HG03521 (cell line): ENCODE results near the gene FGF6.

Experiments used
- ATAC-seq: cut with Tn5 transposase; IDR thresholded peaks from one replicate; pipeline ENCODE4 v1.9.1; 2021; ENCODE audit warnings: mild to moderate bottlenecking, moderate library complexity; ENCODE audit not compliant: unreplicated experiment

Gene FGF6

DNA sequence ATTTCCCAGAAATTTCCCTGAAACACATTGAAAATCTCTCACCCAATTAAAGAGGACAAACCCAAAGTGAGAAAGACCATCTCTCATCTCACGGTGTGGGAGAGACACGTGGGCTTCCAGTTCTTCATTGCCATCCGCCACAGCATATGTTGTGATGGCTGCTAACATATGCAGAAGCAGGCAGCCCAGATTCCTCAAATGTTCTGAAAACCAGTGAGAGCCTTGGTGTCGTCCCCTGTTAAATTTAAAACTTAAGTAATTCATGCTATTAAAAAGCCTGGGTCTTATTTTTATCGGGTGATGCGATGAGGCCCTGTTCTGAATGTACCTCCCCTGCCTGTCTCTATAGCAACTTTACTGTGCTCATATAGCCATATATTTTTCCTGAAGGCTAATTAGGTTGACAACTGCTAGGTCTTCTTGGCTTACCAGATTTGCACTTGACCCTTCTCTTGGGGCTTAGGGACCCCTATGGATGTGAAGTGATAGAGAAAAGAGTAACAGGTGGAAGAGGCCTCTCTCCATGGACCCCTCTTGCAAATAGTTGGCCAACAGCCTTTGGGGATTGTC lies 2.8 kb upstream of the FGF6 start:
- ATAC-seq = no peak

DNA sequence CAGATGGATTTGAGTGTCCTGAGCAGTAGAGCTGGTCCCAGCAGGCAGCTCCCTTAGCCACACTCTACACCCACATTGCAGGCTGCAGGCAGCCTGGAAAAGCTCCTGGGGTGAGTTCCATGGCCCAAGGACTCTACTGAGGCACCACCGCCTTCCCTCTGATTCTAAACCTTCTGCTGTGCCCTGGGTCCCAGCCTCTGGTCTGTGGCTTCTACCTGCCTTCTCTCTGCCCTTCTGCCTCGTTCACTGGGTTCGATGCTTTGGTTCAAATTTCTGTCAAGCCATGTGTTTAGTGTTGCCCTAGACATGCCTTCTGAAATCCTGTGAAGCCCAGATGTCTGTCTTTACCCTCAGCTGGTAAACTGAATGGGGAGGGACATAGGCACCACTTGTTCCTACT lies 1.5 kb upstream of the FGF6 start:
- ATAC-seq = no peak

DNA sequence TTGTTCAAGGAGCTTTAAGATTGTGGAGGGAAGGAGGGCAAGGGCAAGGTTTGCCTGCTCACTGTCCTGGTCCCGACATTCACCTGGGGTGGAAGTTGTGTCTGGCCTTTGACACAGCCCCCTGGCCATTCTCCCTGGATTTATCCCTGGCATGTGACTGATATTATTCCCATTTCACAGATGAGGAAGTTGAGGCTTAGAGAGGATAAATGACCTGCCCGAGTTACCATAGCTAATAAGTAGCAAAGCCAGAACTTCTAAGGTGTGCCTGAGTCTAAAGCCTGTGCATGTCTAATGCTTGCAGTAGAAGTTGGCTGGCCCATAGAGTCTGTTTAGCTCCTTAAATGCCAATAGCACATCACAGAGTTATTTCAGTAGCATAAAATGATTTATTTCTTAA lies 720 bp upstream of the FGF6 start:
- ATAC-seq = no peak

DNA sequence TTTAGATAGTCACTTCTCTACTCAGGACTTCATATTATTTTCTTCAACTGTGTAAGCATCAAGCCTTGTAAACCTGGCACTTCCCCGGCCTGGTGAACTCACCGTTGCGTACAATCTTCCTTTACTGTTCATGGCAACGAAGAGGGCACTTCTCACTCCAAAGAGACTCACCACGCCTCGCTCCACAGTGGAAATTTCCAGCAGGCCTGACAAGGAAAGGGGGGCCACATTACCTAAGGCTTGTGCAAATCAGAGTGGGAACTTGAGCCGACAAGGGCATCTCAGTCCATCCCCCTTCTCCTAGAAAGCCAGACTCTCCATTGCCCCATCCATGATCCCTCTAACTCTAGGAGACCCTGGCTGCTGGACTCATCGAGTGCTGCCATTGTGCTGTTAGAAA lies 1.6 kb downstream of the FGF6 start:
- ATAC-seq = no peak

DNA sequence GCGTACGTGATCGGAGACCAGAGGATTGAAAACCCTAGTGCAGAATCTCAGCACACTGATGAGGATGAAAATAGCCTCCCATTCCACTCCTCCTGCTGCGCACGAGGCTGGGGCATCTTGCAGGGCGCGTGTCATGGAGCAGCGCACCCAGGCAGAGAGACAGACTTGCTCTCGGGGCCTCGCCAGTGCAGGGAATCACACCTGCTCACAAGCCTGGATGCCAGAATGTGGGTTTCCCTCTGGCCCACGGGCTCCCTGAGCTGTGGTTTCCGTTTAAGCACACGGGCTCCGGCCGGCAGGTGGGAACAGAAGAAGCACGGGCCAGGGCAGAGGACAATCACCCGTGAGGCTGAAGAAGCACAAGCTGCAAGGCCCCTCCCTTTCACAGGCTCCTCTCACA lies 2.0 kb downstream of the FGF6 start:
- ATAC-seq = no peak

DNA sequence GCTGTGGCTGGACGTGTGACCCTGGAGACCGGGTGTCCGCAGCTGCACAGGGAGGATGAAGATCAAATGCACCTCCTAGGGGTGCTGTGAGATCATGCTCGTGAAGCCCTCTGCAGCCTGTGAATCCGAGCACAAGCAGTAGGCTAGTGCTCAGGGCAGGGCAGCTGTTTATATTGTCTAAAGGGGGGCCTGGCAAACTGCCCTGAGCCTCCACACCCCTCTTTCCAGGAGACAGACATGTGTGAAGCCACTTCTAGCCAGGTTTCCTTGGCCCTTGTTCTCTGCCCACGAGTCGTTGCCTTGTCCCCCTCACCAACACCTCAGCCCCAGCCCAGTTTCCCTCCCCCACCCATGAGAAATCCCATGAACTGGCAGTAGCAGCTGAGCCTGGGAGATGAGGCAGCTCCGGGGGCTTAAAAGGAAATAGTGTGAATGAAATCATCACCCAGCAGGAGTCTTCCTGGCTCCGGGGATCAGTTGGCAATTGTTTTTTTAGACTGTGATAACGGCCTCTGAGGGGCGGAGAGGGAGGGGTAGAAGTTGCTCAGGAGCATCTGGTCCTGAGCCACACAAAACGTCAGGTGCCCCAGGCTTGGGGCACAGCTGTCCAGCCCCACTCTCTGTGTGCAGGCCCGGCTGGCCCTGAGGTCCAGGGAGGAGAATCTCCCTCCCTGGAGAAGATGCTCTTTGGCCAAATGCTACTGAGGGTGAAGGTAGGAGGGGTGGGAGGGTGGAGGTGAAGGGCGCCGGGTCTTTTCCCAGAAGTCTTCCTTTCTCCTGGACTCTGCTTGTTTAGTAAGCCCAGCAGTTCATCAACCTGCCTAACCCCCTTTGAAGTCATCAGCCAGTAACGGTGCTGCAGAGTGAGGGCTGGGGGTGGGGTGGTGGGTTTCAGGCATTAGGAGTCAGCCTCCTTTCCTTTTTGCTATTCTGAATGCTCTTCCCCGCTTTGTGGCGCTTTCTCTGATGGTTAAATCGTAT lies 4.0 kb downstream of the FGF6 start:
- no peak for ATAC-seq

DNA sequence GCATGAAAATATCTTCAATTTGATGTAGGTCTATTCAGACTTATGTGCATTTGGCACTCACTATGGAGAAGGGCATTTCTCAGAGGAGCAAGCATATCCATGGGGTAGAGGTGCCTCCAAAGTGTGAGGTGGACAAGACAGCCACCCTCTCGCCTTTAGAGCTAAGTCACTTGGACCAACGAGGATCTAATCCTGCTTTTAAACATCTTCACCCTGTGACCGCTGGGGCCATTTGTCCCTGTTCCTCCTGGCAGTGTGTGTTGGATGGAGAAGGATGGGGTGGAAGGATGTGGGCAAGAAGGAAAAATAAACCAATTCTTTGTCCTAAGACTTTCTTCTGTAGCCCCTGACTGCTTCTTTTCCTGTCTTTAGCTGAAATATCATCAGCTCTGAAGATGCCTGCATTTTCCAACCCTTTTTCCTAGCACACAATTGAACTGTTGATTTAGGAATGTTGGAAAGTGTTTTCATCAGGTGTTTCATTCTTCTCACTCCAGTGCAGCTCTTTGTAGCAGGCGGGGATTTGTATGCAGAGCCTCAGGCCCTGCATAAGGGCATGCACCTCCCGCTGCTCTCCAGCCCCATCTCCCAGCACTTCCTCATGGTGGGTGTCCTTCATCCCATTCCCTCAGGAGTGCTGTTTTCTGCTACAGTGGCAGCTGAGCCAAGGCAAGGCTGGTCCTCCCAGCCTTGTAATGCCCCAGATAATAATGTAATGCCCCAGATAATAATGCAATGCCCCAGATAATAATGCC lies 5.3 kb downstream of the FGF6 start:
- ATAC-seq = no peak

DNA sequence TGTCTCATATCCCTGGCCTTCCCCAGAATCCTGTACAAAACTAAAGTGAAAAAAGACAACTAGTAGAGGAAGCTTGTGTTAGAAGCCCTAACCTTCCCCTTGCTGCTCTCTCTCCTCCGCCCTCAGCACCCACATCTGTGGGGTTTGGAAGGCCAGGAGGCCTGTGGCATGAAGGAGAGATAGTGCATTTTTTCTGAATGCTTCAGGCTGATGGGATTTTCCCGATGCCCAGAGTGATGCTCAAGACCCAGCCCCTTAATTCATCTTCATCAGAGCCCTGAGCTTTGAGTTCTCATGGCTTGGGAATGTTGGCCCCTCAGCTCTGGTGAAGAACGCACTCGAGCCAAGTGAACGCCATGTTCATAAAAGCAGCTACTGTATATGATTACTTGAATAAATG lies 5.9 kb downstream of the FGF6 start:
- no peak for ATAC-seq

DNA sequence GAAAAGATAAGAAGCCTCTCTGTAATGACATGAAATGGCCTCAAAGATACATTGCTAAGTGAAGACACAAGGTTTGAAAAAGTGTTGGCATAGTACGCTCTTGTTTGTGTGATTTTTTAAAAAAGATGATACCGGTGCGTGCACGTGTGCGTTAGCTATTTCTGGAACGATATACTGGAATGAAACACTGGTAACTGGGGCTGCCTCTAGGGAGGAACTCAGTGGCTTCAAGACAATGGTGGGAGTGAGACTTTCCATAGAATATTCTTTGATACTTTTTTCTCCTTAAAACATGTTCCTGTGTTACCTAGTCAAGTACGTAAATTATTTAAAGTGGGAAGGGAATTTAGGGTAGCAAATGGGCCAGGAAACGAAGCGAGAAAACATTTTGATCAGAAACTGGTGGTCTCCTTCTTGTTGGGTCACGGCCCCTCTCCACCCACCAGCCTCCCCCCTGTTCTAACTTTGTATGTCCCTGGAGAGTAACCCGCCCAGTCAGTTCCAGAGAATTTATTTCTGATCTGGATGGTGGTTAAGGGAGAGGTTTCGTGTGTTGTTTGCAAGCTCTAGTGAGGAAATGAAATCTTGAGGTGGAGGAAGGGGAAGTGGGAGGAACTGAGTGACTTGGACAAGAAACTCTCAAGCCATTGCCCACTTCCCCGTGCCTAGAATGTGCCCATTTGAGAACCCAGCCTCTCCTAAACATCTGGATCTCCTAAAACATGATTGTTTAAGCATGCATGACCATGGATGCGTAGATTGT lies 6.6 kb downstream of the FGF6 start:
- no peak for ATAC-seq

DNA sequence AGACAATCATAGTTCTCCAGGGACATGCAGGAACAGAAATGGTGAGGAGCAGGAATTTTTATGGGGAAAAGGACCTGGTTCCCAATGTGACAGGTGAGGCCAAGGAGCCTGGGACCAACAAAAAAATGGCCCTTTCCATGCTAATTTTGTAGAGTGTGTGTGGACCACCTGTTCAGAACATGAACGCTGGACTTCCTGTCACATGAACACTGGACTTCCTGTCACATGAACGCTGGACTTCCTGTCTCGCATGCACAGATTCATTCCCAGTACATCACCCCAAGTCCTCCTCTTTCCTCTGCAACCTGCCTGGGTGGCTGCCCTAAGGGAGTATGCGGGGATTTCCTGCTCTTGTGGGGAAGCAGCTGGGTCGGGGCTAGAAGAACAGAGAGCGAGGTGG lies 10.1 kb downstream of the FGF6 start:
- ATAC-seq = no peak

DNA sequence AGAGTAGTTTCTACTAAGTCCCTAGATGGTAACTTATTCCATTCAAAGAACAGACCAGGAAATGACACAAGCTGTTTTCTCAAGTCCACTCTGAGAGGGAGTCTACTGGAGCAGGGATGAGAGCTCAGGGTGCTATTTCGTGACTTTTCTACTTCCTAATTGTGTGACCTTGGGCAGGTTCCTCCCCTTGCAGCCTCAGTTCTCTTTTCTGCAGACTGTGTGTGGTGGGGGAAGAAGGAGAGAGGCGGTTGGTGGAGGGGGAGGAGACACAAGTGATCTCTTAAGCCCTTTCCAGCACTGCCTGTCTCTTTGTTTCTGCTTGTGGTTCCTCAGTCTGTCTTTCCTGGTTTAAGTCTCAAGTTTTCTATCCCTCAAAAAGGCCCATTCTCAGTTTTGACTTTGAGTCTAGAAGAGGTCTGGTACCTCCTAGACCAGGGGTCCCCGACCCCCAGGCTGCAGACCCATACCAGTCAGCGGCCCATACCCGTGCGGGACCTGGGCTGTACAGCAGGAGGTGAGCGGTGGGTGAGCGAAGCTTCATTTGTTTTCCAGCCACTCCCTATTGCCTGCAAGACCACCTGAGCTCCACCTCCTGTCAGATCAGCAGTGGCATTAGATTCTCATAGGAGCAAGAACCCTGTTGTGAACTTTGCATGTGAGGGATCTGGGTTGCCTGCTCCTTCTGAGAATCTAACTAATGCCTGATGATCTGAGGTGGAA lies 10.7 kb downstream of the FGF6 start:
- no peak for ATAC-seq

DNA sequence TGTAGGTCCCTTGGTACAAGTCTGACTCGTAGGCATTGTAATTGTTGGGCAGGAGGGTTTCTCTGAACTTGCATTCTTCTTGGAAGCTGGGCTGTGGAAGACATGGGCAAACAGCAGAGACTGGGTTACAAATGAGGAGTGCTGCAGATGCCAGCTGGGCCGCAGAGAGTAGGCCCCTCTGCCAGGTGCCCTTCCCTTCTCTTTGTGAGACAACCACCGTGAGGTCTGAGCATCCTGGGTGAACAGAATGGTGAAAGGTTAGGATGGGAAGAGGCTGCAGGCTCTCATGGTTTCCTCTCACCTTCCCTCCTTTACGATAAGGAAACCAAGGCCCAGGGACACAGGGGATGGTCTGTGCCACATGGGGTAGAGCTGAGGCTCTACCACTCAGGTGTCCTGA lies 11.3 kb downstream of the FGF6 start:
- ATAC-seq = no peak

DNA sequence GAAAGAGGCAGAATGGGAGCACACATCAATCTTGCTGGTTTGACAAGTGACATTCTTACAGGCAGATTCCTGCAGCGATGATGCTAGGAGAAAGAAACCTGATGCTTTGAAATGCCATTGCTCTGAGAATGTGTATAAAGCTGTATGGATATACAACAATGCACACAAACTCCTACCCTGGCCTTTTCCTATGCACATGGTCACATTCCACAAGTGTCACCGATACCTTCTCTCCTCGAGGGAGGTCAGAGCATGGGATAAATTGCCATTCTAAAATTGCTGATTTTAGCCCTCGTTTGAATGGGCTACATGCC lies 11.9 kb downstream of the FGF6 start:
- no peak for ATAC-seq

DNA sequence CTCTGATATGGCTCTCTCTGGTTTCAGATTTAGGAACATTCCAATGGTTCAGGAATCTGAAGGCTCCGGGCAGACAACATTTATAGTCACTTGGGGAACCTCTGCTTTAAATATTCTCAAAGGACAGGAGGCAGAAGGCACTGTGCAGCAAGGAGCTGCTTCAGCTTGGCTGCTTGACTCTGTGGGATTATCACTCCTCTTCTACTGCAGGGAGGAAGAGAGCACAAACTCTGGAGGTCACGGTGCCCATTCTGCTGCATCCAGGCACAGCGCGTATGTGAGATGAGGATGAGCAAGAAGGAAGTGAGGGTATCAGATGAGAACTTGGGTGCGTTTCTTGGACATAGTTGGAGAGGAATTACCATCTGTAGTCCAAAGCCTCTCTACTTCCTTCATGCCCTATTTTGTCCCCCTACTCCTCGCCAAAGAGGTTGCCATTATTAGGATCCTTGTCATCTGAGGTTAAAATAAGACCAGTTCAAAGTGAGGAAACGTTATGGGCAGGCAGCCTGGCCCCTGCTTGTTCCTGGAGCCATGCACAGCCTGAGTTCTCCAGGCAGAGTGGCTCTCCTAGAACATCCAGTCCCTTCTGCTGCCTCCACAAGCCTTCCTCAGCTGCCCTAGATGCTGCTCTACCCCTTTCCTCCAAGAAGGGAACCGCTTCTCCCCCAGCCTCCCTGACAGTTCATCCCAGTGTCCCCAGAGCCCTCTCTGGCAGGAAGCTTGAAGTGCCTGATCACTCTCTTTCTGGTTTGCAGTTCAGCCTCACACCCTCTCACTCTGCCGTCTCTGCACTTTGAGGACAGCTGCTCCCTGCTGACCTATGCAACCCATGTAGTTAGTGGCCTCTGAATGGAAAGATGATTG lies 12.5 kb downstream of the FGF6 start:
- no peak for ATAC-seq

DNA sequence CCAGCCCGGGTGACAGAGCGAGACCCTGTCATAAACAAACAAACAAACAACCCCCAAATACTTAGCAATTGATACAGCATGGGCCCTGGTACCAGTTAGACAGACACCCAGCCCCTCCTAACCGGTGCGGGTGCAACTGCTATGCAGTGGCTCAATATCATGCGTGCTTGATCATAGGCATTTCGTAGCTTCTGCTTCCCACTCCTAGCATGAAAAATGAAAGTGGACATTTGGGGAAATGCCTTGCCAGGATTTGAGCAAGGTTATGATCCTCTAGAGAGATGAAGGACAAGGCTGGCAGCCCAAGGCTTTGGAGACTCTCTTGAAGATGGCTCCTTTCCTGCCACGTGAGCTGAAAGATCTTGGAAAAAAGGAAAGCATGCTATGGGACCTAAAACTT lies 13.7 kb downstream of the FGF6 start:
- ATAC-seq = no peak

DNA sequence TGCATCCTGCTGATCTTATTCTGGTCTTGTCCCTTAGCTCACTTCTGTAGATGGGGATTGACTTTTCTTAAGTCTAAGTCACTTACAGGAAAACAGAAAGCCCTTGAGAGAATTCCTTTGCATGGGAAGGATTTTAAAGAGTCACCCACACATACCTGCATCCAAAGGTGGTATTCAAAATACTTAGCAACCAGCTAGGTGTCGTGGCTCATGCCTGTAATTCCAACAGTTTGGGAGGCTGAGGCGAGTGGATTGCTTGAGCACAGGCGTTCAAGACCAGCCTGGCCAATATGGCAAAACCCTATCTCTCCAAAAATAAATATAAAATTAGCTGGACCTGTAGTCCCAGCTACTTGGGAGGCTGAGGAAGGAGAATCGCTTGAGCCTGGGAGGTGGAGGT lies 14.2 kb downstream of the FGF6 start:
- no peak for ATAC-seq

DNA sequence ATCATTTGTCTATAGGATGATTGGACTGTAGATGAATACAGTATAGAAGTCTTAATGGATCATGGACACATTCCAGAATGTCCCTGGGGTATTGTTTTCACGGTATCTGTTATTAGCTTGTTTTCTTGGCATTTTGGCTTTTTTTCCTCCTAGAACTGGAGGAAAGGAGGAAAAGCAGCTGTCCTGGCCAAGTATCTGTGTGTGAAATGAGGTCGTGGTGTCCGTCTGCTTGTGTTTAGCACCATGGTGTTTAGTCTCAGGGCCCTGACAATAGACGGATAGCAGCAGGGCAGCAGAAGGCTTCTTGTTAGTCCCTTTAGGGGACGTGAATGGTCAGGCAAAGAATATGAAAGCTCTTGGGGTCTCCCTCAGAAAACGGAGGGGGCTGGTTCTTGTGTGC lies 21.2 kb downstream of the FGF6 start:
- no peak for ATAC-seq

DNA sequence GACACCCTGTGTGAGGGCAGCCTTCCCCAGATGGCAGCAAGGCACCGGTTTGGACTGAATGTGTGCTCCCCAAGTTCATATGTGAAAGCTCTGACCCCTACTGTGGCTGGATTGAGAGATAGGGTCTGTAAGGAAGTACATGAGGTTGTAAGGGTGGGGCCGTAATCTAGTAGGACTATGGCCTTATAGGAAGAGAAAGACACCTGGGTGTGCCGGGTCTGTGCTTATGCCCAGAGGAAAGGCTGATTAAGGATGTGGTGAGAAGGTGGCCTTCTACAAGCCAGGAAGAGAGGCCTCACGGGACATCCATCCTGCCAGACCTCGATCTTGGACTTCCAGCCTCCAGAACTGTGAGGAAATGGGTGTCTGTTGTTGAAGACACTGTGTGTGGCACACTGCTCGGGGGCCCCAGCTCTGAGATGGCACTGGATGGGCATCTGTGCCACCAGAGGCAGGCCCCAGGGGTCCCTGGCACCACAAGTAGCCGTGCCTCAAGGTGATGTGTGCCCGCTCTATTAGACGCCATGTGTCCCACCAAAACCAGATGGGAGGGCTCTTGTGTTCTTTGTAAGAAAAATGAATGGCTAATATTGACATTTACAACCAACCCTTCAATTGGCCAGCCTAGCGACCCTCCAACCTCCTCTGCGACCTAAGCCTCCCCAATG lies 22.0 kb downstream of the FGF6 start:
- ATAC-seq = no peak

DNA sequence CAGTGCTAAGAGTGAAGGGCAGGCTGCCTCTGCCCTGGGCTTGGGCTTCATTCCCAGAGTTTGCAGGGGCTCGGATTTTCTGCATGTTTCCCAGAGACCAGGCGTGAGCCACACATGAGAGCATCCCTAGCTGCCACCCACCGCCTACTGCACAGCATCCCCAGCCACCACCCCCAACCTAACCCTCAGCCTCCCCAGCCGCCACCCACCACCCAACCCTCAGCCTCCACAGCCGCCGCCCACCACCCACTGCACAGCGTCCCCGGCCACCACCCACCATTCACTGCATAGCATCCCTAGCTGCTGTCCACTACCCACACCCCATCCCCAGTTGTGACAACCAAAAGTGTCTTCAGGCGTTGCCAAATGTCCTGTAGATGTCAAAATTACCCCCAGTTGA lies 22.6 kb downstream of the FGF6 start:
- ATAC-seq = no peak
